AG04449 (cell line): Measurements from ENCODE around the gene ARID1B.

Source experiments
- CTCF ChIA-PET: fragments of 350-600 bp; formaldehyde crosslinking; extraction: SDS; loops from one replicate; lab custom pipeline; 2021; ENCODE audit warnings: antibody characterized with exemption; lab: Yijun Ruan, JAX
- POLR2A ChIA-PET: fragments of 400-600, 350-600 bp; formaldehyde crosslinking; extraction: SDS; loops from one replicate; lab custom pipeline; 2020; ENCODE audit warnings: antibody characterized with exemption, inconsistent platforms; lab: Yijun Ruan, JAX
- DNase-seq: peaks from one replicate; pipeline ENCODE4 v3.0.0-alpha.2; 2010; ENCODE audit warnings: low read depth, low spot score
- H3K4me3 ChIP-seq: 2 replicates; pipeline ENCODE4 v1.5.1; 2011; ENCODE audit warnings: low read depth, mild to moderate bottlenecking, control low read depth, low read length
- TF ChIP-seq, protein P1 (sequence below): IDR thresholded peaks from one replicate; pipeline ENCODE4 v1.5.1; 2011; ENCODE audit warnings: mild to moderate bottlenecking, moderate library complexity, low read length, control low read depth, inconsistent platforms; ENCODE audit not compliant: insufficient read depth; ENCODE audit errors: missing control alignments

The ARID1B gene

DNA sequence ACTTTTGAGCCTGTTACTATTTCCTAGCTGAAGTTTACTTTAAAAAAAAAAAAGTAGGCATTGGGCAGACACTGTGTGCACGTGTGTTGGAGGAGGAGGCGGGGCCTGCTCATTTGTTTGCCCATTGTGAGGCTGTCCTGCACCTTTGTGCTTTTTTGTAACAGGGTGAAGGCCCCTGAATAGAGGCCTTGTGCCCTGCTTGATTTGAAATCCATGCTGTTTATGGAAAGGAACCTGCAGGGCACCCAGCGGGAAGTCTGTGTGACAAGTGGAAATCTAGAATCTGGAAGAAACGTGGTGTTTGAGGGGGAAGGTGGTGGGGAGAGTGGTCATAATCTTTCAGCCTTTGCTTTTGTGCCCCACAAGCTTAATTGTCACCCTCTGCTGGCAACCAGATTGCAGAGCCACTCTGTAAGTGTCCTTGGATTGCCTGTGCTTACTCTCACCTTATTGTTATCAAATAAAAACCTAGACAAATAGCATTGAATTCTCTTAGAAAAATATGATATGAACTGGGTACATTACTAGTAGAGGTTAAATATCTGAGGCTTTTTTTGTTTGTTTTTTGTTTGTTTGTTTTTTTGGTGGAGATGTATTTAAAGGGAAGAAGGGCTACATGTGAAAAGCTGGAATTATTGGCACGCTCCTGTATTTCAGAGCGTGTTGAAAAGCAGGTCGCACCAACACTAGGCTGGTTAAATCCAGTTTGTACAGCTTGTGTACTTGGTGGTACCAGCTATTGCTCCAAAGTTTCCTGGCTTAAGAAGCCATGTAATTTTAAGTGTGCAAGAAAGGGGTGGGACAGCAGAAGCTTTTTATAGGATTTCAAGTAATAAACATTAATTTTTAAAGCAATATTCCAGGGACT, 156.3 kb downstream of the ARID1B start:
- POLR2A ChIA-PET, result no interaction called here
- CTCF ChIA-PET, result interaction anchor here (1.6 to 3.5 kb wide), 2 partner anchors 8 to 10 kb away, joined by 4 to 15 read pairs; no protein-coding TSS in a partner anchor
- TF ChIP-seq, protein P1, sequence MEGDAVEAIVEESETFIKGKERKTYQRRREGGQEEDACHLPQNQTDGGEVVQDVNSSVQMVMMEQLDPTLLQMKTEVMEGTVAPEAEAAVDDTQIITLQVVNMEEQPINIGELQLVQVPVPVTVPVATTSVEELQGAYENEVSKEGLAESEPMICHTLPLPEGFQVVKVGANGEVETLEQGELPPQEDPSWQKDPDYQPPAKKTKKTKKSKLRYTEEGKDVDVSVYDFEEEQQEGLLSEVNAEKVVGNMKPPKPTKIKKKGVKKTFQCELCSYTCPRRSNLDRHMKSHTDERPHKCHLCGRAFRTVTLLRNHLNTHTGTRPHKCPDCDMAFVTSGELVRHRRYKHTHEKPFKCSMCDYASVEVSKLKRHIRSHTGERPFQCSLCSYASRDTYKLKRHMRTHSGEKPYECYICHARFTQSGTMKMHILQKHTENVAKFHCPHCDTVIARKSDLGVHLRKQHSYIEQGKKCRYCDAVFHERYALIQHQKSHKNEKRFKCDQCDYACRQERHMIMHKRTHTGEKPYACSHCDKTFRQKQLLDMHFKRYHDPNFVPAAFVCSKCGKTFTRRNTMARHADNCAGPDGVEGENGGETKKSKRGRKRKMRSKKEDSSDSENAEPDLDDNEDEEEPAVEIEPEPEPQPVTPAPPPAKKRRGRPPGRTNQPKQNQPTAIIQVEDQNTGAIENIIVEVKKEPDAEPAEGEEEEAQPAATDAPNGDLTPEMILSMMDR, result no peak
- no peak for DNase-seq
- no peak overlapping the region for H3K4me3 ChIP-seq

- H3K4me3 ChIP-seq, result no peak overlapping the region
- POLR2A ChIA-PET, result no interaction called here
- CTCF ChIA-PET, result interaction anchor here (3.5 kb wide), 1 partner anchor 9 kb away, joined by 15 read pairs; no protein-coding TSS in a partner anchor
- no peak for DNase-seq
- TF ChIP-seq, protein P1, result no peak
These were observed 156.9 kb downstream of the ARID1B start for GRCh38 chr6:156934069-156934460.

DNA sequence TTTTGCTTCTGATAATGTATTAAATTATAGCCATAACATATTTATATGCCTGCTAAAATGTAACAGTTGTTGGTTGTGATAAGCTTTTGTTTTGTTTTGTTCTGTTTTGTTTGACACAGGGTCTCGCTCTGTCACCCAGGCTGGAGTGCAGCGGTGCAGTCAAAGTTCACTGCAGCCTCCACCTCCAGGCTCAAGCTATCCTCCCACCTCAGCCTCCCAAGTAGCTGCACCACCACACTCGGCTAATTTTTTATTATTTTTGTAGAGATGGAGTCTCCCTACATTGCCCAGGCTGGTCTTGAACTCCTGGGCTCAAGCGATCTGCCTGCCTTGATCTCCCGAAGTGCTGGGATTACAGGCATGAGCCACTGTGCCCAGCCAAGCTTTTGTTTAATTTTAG, 157.8 kb downstream of the ARID1B start:
- no peak overlapping the region for H3K4me3 ChIP-seq
- ChIA-PET POLR2A (no interaction called here), CTCF (interaction anchor here (1.4 to 3.5 kb wide), 2 partner anchors 8 to 110 kb away, joined by 3 to 15 read pairs; no protein-coding TSS in a partner anchor)
- no peak for DNase-seq
- TF ChIP-seq, protein P1, result no peak

- POLR2A ChIA-PET, result no interaction called here
- CTCF ChIA-PET, result interaction anchor here (1.0 kb wide), 1 partner anchor 40 kb away, joined by 3 read pairs; no protein-coding TSS in a partner anchor
These were observed 161.0 kb downstream of the ARID1B start for GRCh38 chr6:156938143-156938542.

DNA sequence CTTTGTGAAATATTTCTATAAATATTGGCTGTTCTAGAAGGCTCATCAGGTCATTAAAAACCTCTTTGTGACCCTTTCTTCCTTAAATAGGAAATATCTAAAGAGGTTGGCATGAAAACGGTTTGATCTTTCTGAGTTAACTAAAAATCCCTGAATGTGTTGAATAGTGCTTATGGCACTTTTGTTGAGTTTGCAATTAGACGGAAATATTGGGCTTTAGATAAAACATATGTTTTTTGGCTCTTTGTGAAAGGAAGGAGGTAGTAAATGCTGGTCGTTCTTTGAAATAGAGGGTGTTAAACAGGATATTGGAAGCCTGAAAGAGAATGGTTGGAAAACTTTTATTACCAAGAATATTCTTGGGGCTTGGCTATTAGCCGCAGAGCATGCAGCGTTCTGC, 163.0 kb downstream of the ARID1B start:
- ChIA-PET POLR2A (no interaction called here), CTCF (interaction anchor here (1.1 to 4.0 kb wide), 3 partner anchors 7 to 14 kb away, joined by 3 to 21 read pairs (median 4); no protein-coding TSS in a partner anchor)
- no peak for DNase-seq
- TF ChIP-seq, protein P1, result no peak
- no peak overlapping the region for H3K4me3 ChIP-seq

More at GRCh38 chr6:156938143-156938542, 161.0 kb downstream of the ARID1B start:
- DNase-seq, result no peak
- TF ChIP-seq, protein P1, result no peak
- no peak overlapping the region for H3K4me3 ChIP-seq

GRCh38 chr6:156942266-156942665, 165.1 kb downstream of the ARID1B start:
- DNase-seq, result no peak
- TF ChIP-seq, protein P1, result no peak
- CTCF ChIA-PET, result interaction anchor here (1.3 to 4.0 kb wide), 3 partner anchors 9 to 92 kb away, joined by 3 to 21 read pairs (median 15); no protein-coding TSS in a partner anchor
- no peak overlapping the region for H3K4me3 ChIP-seq
- POLR2A ChIA-PET, result interaction anchor here (0.5 kb wide), 1 partner anchor 9 kb away, joined by 5 read pairs; no protein-coding TSS in a partner anchor
